ENCODE measurements around the gene MAP3K12.
A peak's percentile ranks its signal among the peaks of the same experiment; 100 is the strongest.

Gene MAP3K12

DNA sequence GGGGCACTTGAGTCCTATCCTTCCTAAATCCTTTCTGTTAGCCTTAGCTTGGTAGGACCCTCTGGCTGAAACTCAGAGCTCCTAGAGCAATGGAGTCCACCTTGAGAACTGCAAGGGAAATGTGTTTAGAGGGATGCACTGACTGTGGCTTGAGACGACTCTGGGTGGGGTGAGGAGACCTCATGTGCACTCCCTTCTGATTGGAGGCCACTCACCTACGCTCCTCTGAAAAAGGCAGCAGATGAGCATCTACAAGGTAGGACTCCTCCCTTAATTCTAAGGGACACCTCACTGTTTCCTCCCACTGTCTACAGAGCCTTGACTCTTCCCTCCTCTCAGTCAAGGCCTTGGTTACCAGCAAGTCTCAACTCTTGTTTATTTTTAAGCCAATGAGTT is 1.0 kb downstream of the MAP3K12 start:
- Histone ChIP-seq H3K4me1 (ENCODE audit: insufficient read depth, insufficient read length) (peaks cover 23% of the 10 kb centered on the region), H3K27me3 (ENCODE audit: insufficient read depth, insufficient read length) (no peaks in the 10 kb centered on the region), H3K9me3 (ENCODE audit: insufficient read depth, low read length) (peaks cover 4% of the 10 kb centered on the region; the same call in 1 of the 2 replicates), H3K4me3 (ENCODE audit: insufficient read length, low read depth) (no peak overlapping the region), H3K9ac (ENCODE audit: insufficient read length, low read depth) (no peak overlapping the region), H3K36me3 (ENCODE audit: insufficient read depth, insufficient read length, low read length) (peaks cover 13% of the 10 kb centered on the region)
- DNase-seq (ENCODE audit: low read depth, low spot score) = no peak
- TF ChIP-seq YY1 (IDR thresholded peaks at IDR 0.05; ENCODE audit: insufficient read depth, insufficient read length) (no peak), SUZ12 (IDR thresholded peaks at IDR 0.05; ENCODE audit: extremely low read depth, insufficient read depth, insufficient read length) (no peak)

DNA sequence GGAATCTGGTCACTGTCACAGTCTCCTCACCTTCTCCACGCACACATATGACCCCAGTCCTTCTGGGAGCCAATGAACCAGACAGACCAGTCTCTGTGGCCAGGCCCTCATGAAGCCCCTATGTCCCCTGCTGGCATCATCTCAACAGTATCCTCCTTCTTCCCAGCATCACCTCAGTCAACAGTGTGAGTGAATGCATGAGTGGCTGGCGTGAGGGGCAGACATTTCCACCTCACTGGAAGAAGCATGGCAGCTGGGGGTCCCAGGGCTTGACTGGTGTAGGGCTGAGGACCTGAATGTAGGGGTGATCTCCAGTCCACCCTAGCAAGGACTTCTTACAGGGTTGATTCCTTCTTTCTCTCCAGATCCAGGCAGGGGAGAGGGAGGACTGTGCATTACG is 1.8 kb downstream of the MAP3K12 start:
- Histone ChIP-seq H3K9me3 (ENCODE audit: insufficient read depth, low read length) (peaks cover 4% of the 10 kb centered on the region; the same call in 1 of the 2 replicates), H3K4me3 (ENCODE audit: insufficient read length, low read depth) (no peak overlapping the region), H3K27me3 (ENCODE audit: insufficient read depth, insufficient read length) (no peaks in the 10 kb centered on the region), H3K4me1 (ENCODE audit: insufficient read depth, insufficient read length) (peaks cover 23% of the 10 kb centered on the region), H3K36me3 (ENCODE audit: insufficient read depth, insufficient read length, low read length) (peaks cover 6% of the 10 kb centered on the region), H3K9ac (ENCODE audit: insufficient read length, low read depth) (no peak overlapping the region)
- no peak for TF ChIP-seq YY1 (IDR thresholded peaks at IDR 0.05; ENCODE audit: insufficient read depth, insufficient read length)
- TF ChIP-seq ZNF274 (IDR thresholded peaks at IDR 0.05; ENCODE audit: low read depth, low read length) = no peak
- no peak for TF ChIP-seq SUZ12 (IDR thresholded peaks at IDR 0.05; ENCODE audit: extremely low read depth, insufficient read depth, insufficient read length)
- DNase-seq (ENCODE audit: low read depth, low spot score) = no peak

DNA sequence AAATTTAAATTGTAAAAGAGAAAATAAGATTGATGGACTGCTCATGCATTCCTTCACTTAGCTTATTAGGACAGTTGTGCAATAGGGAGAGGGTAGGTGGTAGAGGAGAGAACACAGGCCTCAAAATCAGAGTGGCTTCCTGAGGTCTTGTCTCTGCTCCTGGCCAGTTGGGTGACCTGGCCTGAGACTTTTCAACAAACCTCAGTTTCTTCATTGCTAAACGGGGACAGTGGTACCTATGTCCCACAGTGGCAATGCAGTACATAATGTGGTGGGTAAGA is 2.6 kb downstream of the MAP3K12 start:
- Histone ChIP-seq H3K4me1 (ENCODE audit: insufficient read depth, insufficient read length) (peaks cover 18% of the 10 kb centered on the region), H3K27me3 (ENCODE audit: insufficient read depth, insufficient read length) (no peaks in the 10 kb centered on the region), H3K4me3 (ENCODE audit: insufficient read length, low read depth) (no peak overlapping the region), H3K9me3 (ENCODE audit: insufficient read depth, low read length) (peaks cover under 1% of the 10 kb centered on the region; the same call in 1 of the 2 replicates), H3K36me3 (ENCODE audit: insufficient read depth, insufficient read length, low read length) (no peaks in the 10 kb centered on the region), H3K9ac (ENCODE audit: insufficient read length, low read depth) (no peak overlapping the region)
- DNase-seq (ENCODE audit: low read depth, low spot score) = no peak
- TF ChIP-seq ZNF274 (IDR thresholded peaks at IDR 0.05; ENCODE audit: low read depth, low read length) = no peak
- no peak for TF ChIP-seq SUZ12 (IDR thresholded peaks at IDR 0.05; ENCODE audit: extremely low read depth, insufficient read depth, insufficient read length)
- TF ChIP-seq YY1 (IDR thresholded peaks at IDR 0.05; ENCODE audit: insufficient read depth, insufficient read length) = no peak

DNA sequence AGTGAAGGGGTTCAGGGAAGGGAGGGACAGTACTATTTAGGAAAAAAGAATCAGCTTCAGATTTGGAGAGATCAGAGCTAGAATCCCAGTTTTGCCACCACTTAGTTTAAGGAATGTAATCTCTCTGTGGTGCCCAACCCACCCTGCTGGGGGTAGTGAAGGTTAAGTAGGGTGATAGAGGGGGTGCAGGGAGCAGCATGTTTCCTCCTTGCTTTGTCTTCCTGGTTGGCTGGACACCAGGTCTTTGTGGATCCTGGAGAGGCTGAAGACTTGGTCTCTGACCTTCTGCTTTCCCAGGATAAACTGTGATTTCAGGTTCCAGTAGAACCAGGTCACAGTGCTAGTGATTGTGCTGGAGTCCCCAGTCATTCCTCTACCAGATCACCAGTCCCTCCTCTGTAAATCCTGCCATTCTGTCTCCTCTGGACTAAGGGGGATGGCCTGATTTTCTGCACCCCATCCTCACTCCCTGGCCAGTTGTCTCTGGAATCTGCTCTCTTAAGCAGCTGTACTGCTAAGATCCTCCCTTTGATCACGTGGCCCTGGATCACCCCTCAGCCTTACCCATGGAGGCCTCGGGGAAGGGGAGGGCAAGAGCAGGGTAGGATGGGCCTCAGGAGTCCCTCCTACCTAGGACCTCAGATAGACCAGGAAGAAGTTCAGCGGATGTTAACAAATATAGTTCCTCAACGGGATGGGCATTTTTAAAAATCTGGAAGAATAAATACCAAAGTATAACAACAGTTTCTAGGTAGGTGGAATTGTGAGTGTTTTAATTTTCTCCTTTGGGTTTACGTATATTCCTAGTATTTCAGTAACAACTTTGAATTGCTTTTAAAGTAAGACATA is 3.1 kb downstream of the MAP3K12 start:
- TF ChIP-seq YY1 (IDR thresholded peaks at IDR 0.05; ENCODE audit: insufficient read depth, insufficient read length) (no peak), SUZ12 (IDR thresholded peaks at IDR 0.05; ENCODE audit: extremely low read depth, insufficient read depth, insufficient read length) (no peak), ZNF274 (IDR thresholded peaks at IDR 0.05; ENCODE audit: low read depth, low read length) (no peak)
- DNase-seq (ENCODE audit: low read depth, low spot score) = no peak
- no peak overlapping the region for H3K4me3 ChIP-seq (ENCODE audit: insufficient read length, low read depth)
- H3K4me1 ChIP-seq (ENCODE audit: insufficient read depth, insufficient read length) = peaks cover 17% of the 10 kb centered on the region
- H3K9me3 ChIP-seq (ENCODE audit: insufficient read depth, low read length) = no peaks in the 10 kb centered on the region
- H3K27me3 ChIP-seq (ENCODE audit: insufficient read depth, insufficient read length) = no peaks in the 10 kb centered on the region
- H3K36me3 ChIP-seq (ENCODE audit: insufficient read depth, insufficient read length, low read length) = no peaks in the 10 kb centered on the region
- peak overlapping the region; percentile 43 for H3K9ac ChIP-seq (ENCODE audit: insufficient read length, low read depth)

DNA sequence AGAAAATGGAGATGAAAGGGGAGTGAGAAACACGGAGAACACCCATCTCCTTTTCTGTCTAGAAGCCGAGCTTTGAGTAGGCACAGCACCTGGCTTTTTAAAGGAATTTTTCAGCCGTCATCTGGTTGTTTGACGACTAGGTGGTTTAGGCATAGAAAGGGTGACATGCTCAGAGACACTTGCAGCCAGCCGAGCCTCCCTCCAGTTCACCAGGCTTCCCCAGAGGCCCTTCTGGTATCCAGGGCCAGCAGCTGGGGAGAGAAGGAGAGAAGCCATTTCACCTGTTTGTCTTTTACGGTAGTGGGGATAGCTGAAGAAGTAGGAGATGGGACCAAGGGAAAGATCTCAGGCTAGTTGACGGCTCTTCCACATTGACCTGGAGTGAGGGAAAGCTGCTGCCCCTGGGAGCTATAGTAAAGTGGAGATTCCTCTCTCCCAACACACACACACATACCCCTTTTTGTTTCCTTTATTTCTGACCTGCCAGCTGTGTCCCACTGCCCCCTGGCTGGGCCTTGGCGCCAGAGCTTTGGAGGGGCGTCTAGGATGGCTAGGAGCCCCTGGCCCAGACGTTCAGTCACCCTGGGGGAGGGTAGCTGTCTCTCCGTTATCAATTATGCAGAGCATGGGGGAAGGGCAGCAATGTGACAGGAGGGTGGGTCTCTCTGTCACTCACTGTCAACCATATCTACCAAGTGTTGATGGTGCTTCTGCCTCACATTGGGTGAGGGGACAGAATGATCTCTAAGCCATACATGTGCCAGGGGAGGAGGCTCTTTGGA is 5.5 kb downstream of the MAP3K12 start:
- TF ChIP-seq ZNF274 (IDR thresholded peaks at IDR 0.05; ENCODE audit: low read depth, low read length) = no peak
- no peak for TF ChIP-seq SUZ12 (IDR thresholded peaks at IDR 0.05; ENCODE audit: extremely low read depth, insufficient read depth, insufficient read length)
- TF ChIP-seq YY1 (IDR thresholded peaks at IDR 0.05; ENCODE audit: insufficient read depth, insufficient read length) = no peak
- DNase-seq (ENCODE audit: low read depth, low spot score) = no peak
- H3K4me1 ChIP-seq (ENCODE audit: insufficient read depth, insufficient read length) = peaks cover 17% of the 10 kb centered on the region
- no peaks in the 10 kb centered on the region for H3K36me3 ChIP-seq (ENCODE audit: insufficient read depth, insufficient read length, low read length)
- H3K27me3 ChIP-seq (ENCODE audit: insufficient read depth, insufficient read length) = no peaks in the 10 kb centered on the region
- peak overlapping the region; percentile 64 for H3K4me3 ChIP-seq (ENCODE audit: insufficient read length, low read depth)
- H3K9ac ChIP-seq (ENCODE audit: insufficient read length, low read depth) = peak overlapping the region; percentile 85
- no peaks in the 10 kb centered on the region for H3K9me3 ChIP-seq (ENCODE audit: insufficient read depth, low read length)

DNA sequence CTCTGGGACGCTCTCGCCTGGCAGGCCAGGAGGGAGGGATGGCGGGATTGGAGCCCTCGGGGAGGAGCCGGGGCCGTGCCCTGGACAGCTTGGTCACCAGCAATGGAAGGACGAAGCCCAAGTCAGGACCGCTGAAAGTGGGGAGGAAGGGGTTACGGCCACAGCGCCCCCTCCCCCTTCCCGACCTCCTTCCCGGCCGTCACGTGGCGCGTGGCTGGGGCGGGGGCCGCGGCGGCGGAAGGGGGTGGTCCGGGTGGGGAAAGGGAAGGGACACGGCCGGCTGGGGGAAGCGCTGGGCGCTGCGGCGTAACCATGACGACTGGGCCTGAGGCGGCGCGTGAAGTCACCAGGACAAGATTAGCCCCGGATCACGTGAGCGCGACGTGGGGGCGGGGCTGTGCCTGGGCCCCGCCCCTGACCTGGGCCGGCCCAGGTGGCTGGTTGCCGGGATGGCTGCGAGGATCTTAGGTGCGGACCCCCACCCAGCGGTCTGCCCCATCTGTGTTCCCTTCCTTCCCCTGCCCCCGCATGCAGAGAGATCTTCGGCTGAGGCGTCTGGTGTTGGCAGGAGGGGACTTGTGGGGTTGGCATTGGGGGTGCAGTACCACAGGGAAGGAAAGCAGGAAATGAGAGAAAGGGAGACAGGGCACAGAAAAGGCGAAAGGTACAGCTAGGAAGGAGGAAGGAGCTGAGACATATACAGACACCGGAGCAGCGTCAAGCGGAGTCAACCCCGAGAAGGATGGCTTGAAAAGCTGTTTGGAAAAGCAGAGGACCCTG is 6.2 kb downstream of the MAP3K12 start:
- Histone ChIP-seq H3K4me1 (ENCODE audit: insufficient read depth, insufficient read length) (peaks cover 14% of the 10 kb centered on the region), H3K9ac (ENCODE audit: insufficient read length, low read depth) (peak overlapping the region; percentile 85), H3K4me3 (ENCODE audit: insufficient read length, low read depth) (peak overlapping the region; percentile 64), H3K9me3 (ENCODE audit: insufficient read depth, low read length) (no peaks in the 10 kb centered on the region), H3K36me3 (ENCODE audit: insufficient read depth, insufficient read length, low read length) (peaks cover 2% of the 10 kb centered on the region), H3K27me3 (ENCODE audit: insufficient read depth, insufficient read length) (no peaks in the 10 kb centered on the region)
- DNase-seq (ENCODE audit: low read depth, low spot score) = peak; percentile 90
- TF ChIP-seq SUZ12 (IDR thresholded peaks at IDR 0.05; ENCODE audit: extremely low read depth, insufficient read depth, insufficient read length) = no peak
- TF ChIP-seq ZNF274 (IDR thresholded peaks at IDR 0.05; ENCODE audit: low read depth, low read length) = no peak
- TF ChIP-seq YY1 (IDR thresholded peaks at IDR 0.05; ENCODE audit: insufficient read depth, insufficient read length) = no peak
